ENCODE data around the gene SLC35E1.

SLC35E1 gene

DNA sequence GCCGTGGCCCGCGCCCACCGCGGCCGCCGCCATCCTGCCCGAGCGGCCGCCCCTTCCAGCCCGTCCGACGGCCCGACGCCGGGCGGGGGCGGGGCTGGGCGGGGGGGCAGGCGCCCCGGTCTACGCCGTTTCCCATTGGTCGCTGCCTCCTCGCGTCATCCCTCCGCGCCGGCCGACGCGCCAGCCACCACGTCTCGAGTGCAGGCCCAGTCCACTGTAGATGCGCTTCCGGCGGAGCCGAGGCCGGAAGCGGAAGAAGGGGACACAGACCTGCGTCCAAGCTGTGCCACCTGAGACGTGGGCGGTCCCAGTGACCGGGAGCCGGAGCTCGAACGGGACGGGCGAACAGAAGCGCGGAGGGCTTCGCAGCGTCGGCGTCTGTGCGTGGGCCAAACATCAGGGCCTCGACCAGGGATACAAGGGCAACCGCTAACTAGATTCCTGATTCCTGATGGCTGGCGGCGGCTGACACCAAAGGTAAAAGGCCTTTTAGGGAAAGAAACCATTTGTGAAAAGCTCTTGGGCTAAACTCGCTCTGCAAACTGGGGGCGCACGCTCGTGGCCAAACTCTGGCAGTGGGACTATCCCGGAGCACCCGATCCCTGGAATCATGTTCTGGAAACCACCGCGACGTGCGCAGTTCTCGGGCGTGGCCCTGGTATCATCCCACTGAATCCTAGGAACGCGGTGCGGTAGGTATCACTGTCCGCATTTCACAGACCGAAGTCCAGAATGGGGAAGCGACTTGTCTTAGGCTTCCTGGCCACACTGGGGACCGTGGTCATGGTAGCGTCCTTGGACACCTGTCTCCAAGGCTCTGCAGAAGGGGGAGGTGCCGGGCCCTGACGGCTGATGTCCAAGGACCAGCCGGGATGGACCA lies at the start of gene SLC35E1:
SLC35E1 (minus strand) TSS at position 84 of the 880 bp plus-strand sequence; CDS start at position 33, 51 bp downstream.
- in situ Hi-C loops (cut with HindIII; ENCODE audit: low pct_ligation_motif_present, low pct_unique_long_range_greater_than_20kb, low sequenced_read_pairs) = no loop called here
- DNase-seq = peak; percentile 93

DNA sequence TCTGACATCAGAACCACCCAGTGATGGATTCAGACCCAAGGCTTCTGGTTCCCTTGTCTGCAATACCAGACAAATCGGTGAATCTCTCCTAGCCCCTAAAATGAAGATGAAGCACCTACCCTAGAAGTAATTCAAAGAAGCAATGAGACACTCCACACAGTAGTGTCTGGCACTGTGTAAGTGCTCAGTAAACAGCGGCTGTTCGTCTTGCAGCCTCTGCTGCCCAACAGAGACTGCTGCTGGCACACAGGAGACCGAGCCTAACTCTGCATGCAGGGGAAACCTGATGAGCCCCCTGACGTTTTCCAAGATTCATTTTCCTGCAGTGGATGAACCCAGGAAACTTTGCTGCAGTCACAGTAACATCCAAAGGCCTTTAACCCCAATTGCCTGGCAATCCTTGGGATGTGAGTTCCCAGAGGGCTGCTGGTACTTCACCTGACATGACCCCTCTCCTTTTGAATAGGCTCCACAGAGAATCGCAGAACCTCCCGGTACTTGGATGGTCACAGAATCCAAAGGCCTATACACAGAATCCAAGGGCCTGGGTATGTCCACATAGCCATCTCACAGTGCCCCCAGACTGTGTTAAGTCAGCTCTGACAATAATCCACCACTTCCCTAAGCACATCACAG lies 49.1 kb upstream of the SLC35E1 start:
- no peak for DNase-seq
- in situ Hi-C loops (cut with HindIII; ENCODE audit: low pct_ligation_motif_present, low pct_unique_long_range_greater_than_20kb, low sequenced_read_pairs) = no loop called here

DNA sequence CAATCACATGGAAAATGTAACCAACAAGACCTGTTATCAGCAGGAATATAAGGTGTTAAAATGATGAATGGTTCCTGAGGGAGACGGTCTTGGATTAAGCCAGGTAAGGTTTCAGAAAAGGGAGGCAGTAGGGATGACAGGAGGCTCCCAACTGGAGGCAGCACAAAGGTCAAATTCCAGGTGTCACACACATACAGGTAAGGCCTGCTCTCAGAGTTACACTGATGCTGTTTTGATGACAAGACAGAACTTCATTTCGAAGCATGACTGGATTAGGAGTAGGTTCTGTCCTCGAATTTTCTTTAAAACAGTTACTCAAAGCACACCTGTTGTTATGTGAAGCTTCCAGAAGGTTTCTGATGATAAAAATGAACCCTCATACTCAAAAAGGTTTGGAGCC lies 48.4 kb upstream of the SLC35E1 start:
- DNase-seq = no peak
- in situ Hi-C loops (cut with HindIII; ENCODE audit: low pct_ligation_motif_present, low pct_unique_long_range_greater_than_20kb, low sequenced_read_pairs) = no loop called here

DNA sequence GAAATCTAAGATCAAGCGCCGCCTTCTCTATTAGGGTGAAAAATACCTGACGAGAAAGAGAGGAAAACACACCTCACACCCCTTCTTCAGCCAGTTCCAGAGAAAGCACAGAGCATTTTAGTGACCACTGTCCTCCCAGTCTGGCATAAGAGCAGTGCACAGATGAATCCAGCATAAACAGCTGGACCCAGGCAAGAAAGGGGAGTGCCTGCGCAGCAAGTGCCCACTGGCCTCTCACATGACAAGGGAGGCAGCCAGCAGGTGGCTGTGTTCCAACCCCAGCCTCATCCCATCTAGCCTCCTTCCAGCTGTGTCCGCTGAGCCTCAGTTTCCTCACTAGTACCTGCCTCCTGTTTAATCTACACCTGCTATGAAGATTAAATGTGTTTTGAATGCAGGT lies 47.8 kb upstream of the SLC35E1 start:
- in situ Hi-C loops (cut with HindIII; ENCODE audit: low pct_ligation_motif_present, low pct_unique_long_range_greater_than_20kb, low sequenced_read_pairs) = no loop called here
- no peak for DNase-seq

DNA sequence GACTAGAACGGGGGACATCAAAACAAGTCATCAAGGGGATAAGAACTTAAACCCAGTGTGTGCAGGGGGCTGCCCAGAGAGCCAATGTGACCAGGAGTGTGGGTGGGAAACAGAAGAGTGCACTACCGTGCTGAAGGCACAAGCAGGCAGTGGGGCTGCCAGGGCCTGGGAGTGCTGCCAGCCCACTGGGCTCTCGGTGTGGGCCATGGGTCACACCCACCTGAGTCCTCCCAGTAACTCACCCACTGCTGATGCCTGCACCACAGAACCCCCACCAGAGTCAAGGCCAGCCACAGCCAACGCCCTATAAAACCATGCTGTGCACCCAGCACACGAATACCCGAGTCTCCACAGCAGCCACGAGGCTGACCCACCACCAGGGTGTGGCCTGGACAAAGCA lies 47.2 kb upstream of the SLC35E1 start:
- DNase-seq = no peak
- in situ Hi-C loops (cut with HindIII; ENCODE audit: low pct_ligation_motif_present, low pct_unique_long_range_greater_than_20kb, low sequenced_read_pairs) = no loop called here

DNA sequence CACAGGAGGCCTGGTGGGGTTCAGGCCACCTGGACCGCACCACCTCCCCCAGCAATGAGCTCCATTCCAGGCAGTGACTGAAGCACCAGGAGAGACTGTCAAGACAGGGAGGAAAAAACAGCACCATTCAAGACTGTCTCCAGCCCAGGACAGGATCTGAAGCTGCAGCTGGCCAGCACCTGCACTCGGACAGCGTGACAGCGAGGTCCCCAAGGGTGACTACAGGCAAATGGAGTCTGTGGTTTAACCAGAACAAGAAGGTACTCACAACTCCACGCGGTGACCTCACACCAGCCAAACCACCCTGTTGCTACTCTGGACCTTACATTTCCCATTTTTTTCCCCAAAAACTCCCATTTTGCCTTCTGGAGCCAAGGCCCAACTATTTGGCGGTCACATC lies 46.0 kb upstream of the SLC35E1 start:
- no peak for DNase-seq
- in situ Hi-C loops (cut with HindIII; ENCODE audit: low pct_ligation_motif_present, low pct_unique_long_range_greater_than_20kb, low sequenced_read_pairs) = no loop called here

DNA sequence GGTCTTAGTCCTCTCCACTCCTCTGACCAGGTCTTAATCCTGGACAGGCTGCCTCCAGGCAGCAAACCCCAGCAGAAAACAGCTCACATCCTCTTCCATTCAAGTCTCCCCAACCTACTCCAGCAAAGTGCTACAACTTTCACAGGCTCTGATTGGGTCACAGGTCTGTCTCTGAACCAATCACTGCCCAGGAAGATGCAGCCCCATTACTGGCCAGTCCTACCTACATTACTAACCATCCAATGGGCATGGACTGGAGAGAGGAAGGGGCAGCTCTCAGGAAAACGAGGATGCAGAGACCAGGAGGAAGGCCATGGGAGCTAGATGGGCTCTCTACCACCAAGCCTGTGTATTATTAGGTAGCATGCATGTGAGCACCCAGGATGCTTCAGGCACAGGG lies 43.6 kb upstream of the SLC35E1 start:
- in situ Hi-C loops (cut with HindIII; ENCODE audit: low pct_ligation_motif_present, low pct_unique_long_range_greater_than_20kb, low sequenced_read_pairs) = no loop called here
- no peak for DNase-seq

DNA sequence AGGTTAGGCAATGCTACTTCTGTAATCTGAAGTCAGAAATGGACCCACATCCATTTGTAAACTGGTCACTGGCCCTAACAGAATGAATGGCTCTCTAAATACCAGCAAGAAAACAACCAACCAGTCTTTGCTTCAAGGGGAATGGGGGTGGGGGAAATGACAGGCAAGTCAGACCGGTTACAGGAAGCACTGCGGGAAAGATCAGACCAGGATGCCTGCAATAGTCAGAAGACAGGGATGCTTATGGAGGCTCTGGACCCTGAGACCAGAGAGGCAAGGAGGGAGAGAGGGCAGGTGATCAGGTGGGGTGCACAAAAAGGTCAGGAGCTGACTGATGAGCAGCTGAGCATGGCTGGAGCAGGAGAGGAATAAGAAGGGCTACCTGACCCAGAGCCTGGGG lies 42.7 kb upstream of the SLC35E1 start:
- in situ Hi-C loops (cut with HindIII; ENCODE audit: low pct_ligation_motif_present, low pct_unique_long_range_greater_than_20kb, low sequenced_read_pairs) = no loop called here
- DNase-seq = no peak

DNA sequence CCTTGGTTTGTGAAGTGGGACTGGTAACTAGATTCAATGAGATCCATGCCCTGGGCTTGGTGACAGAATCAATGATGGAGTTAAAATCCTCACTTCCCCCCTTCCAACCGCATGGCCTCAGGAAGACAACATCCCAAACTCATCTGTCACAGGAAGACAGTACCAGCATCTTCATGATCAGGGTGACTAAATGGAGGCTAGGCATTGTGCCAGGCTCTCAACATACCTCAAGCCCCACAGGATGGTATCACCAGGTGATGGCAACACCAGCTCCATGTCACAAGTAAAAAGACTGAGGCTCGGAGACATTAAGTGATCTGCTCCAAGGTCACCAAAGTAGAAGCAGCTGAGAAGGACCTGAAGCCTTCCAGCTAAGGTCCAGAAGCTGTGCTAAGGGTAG lies 41.6 kb upstream of the SLC35E1 start:
- in situ Hi-C loops (cut with HindIII; ENCODE audit: low pct_ligation_motif_present, low pct_unique_long_range_greater_than_20kb, low sequenced_read_pairs) = no loop called here
- DNase-seq = no peak

DNA sequence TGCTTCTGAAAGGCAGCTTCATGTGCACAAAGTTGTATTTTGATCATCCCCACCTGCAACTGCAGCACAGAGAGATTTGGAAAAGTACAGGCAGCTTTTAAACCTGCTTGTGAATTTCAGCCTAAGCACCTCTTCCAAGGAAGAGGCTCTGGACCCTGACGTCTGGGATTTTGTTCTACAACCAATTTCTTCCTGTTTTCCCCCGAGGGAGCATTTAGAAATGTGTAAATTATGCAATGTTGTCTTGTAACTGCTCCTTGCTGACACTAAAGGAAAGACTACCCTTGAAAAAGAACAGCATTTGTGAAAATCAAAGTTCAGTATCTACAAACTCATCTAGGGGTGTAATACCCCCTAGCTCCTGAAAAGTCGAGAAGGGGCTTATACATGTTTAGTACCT lies 40.4 kb upstream of the SLC35E1 start:
- DNase-seq = no peak
- in situ Hi-C loops (cut with HindIII; ENCODE audit: low pct_ligation_motif_present, low pct_unique_long_range_greater_than_20kb, low sequenced_read_pairs) = no loop called here

DNA sequence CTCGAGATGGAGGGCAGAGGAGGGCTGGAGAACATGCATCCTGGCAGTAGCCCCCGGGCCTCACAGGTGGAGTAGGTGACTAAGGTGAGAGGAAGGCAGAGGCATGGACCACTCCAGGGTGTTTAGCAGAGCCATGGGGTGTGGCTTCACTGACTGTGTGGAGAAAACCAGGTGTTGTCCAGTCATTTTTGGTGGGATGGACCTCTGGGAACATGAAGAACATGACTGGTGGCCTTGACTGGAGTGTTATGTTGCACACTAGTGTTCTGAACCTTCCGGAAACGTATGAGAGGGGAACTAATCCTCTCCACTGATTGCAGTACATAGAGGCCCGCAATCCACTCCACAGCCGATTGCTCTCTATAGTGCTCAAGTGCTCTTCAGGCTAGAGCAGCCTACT lies 38.9 kb upstream of the SLC35E1 start:
- in situ Hi-C loops (cut with HindIII; ENCODE audit: low pct_ligation_motif_present, low pct_unique_long_range_greater_than_20kb, low sequenced_read_pairs) = no loop called here
- no peak for DNase-seq

DNA sequence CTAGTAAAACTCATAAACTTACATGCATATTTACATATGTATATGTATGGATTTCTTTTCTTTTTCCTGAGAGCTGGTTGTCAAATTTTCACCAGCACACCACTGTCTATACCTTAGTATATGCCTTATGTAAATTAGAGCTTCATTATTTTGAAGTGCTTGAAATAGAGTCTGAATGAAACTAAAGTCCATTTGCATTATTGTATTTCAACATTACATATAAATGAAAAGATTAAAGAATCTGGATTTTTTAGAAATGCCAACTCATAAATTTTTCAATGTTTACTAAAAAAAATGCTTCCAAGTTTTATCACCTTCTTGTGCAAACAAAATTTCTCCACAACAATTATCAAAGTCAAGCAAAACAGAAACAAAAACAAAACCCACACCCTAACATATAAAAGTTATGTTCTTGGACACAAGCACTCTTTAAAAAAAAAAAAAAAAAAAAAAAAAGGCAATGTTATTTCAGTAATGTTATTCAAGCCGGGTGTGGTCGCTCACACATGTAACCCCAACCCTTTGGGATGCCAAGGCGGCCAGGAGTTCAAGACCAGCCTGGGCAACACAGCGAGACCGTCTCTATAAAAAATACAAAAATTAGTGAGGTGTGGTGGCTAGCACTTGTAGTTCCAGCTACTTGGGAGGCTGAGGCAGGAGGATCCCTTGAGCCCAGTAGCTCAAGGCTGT lies 37.4 kb upstream of the SLC35E1 start:
- in situ Hi-C loops (cut with HindIII; ENCODE audit: low pct_ligation_motif_present, low pct_unique_long_range_greater_than_20kb, low sequenced_read_pairs) = no loop called here

DNA sequence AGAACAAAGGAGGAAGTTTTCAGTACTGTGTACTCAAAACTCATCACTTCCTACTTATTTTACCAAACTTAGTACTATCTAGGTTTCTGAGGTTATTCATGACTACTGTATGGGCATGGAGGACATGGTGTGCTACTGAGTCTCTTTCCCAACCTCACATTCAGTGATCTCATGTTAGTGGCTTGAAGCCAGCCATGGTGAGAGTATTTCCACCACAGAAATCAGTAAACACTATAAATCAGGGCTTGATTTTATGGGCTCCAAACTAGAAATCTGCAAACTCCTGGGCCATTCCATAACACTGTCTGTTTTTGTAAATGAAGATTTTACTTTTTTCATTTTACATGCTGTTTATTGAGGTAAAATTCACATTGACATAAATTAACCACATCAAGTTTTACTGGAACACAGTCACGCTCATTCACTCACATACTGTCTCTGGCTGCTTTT lies 36.1 kb upstream of the SLC35E1 start:
- in situ Hi-C loops (cut with HindIII; ENCODE audit: low pct_ligation_motif_present, low pct_unique_long_range_greater_than_20kb, low sequenced_read_pairs) = no loop called here
- no peak for DNase-seq

More for the DNA sequence above, 37.4 kb upstream of the SLC35E1 start:
- no peak for DNase-seq

DNA sequence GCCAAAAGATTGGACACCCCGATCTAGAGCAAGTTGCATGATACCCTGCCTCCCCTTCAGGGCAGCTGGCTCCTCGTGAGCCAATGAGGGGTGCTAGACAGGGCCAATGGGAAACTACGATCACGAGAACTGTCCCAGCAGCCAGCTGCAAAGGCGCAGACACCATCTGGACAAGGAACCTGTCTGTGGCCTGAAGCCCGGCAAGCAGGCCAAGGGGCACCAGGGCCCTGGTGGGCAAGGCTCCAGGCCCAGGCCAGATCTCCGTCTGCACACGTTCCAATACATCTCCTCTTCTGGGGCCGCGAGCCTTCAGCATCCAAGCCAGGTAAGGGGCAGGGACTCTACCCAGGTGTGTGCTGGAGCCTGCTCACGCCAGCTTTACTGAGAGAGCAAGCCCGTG lies 35.6 kb upstream of the SLC35E1 start:
- in situ Hi-C loops (cut with HindIII; ENCODE audit: low pct_ligation_motif_present, low pct_unique_long_range_greater_than_20kb, low sequenced_read_pairs) = no loop called here
- no peak for DNase-seq

DNA sequence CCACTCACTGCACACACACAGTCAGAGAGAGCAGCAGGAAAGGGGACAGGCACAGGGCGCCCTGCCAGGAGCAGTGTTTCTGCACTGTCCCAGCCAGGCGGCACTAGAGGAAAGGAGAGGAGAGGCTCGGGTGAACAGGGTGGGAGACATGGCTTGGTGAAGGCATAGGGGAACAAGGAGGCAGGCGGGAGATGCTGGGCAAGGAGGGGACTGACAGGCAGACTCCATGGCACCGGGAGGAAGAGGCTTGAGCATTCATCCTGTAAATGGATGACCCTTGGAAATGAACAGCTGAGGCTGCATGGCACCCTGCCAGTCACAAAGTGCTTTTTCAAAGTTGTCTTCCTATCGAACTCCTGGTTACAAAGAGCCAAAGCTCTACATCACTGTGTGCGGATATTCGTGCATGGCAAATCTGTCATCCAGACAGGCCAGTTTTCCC lies 33.4 kb upstream of the SLC35E1 start:
- in situ Hi-C loops (cut with HindIII; ENCODE audit: low pct_ligation_motif_present, low pct_unique_long_range_greater_than_20kb, low sequenced_read_pairs) = no loop called here
- no peak for DNase-seq

DNA sequence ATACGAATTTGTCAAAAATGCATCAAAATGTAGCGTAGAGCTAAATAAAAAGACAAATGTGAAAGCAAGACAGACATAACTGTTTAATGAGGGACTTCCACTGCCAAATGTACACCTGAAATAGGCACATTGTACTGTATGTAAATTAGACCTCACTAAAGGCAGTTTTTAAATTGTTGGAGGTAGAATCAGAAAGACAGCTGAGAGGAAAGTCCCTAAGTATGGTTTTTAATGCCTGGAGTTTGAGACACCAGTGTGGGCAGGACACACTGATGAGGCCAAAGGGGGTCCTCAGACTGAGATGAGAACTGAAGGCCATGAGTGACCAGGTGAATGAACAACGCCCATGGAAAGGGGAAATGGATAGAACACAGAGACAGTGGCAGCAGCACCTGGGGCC lies 32.9 kb upstream of the SLC35E1 start:
- in situ Hi-C loops (cut with HindIII; ENCODE audit: low pct_ligation_motif_present, low pct_unique_long_range_greater_than_20kb, low sequenced_read_pairs) = no loop called here
- DNase-seq = no peak

DNA sequence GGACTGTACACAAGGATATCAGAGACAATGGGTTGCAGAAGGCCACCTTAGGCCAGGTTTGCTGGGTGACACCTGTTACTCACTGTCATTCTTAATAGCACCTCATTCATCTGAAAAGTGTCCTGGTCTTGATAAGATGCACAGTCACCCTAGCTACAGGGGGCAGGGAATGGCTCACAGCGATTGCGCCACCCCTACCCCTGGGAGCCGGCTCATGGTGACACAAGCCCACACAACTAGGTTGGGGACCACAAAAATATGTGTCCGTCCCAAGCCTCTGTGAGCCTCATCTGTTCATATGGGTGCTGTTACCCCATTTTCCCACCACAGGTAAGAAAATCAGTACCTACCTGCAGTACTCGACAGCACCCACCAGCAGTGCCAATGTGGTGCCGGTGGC lies 32.4 kb upstream of the SLC35E1 start:
- no peak for DNase-seq
- in situ Hi-C loops (cut with HindIII; ENCODE audit: low pct_ligation_motif_present, low pct_unique_long_range_greater_than_20kb, low sequenced_read_pairs) = no loop called here

DNA sequence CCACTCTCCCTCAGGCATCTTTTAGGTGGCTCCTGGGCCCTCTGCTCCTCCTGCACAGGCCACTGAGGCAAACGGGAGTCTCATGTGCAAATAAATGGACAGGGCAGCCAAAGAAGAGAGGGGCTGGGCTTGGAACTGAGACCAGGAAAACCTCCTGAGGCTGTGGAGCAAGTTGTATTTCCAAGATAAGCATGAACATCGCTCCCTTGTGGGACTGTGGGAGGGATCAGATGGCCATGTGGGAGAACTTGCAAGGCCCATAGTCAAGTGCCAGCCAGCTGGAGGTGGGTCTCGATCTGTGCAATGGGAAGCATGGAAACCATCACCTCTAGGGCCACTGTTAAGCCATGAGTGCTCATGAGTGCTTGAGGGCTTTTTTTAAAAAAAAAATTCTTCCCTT lies 30.9 kb upstream of the SLC35E1 start:
- DNase-seq = no peak
- in situ Hi-C loops (cut with HindIII; ENCODE audit: low pct_ligation_motif_present, low pct_unique_long_range_greater_than_20kb, low sequenced_read_pairs) = no loop called here

DNA sequence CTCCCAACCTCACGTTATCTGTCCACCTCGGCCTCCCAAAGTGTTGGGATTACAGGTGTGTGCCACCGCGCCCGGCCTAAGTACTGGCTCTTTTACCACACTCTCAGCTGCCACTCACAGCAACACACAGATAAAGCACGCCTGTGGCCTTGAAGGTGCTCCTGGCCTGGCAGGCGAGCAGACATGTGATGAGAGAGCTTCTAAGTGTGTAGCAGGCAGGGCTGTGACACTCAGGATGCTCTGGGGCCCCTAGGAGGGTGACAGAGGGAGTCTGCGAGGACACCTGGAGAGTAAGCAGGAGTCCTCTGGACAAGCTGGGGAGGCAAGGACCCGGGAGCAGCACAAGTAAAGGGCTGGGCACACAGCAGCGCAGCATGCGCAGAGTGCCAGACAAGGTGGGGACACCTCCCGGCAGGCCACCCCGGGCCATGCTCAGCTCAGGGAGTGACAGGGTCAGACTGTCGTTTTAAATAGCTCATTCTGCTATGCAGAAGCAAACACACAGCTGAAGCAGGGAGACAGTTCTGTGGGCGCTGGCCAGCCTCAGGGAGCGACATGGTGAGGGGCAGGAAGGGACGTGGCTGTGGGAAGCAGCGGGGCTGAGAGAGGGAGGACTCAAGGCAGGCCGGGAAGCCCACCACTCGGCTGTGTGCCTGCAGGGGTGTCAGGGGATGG lies 29.3 kb upstream of the SLC35E1 start:
- DNase-seq = no peak
- in situ Hi-C loops (cut with HindIII; ENCODE audit: low pct_ligation_motif_present, low pct_unique_long_range_greater_than_20kb, low sequenced_read_pairs) = no loop called here
